ENCODE data around the gene ZNF593OS.

ZNF593OS gene

GRCh38 chr1:26182383-26182696 lies 10.7 kb upstream of the ZNF593OS start:
- no peak for DNase-seq

- DNase-seq, result no peak
Observed at GRCh38 chr1:26181586-26182382, 10.2 kb upstream of the ZNF593OS start.

- no peak for DNase-seq
Observed at GRCh38 chr1:26180010-26180506, 8.4 kb upstream of the ZNF593OS start.

DNA sequence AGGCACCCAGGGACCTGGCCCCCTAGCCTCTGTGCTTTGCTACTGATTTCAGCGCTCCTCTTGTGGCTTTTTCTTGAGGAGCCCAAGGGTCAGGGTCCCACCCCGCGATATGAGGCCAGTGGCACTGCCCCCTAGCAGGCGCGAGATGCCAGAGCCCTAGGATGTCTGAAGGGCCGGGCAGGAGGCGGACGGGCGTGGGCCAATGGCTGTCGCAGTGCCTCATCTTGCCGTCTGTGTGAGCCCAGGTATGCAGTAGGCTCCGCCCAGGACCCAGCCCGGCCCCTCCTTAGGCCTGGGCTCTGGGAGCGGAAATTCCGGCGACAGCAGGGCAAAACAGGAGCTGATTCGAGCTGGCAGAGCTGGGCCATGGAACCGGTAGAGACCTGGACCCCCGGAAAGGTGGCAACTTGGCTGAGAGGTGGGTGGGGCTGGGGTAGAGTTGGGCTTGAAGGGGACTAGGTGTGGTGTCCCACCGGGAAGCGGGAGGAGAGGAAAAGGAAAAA lies 5.6 kb upstream of the ZNF593OS start, which contains the start of gene CNKSR1:
CNKSR1 (plus strand) TSS at position 310 of the 503 bp plus-strand sequence; CDS start at position 367, 57 bp downstream.
- DNase-seq, result no peak

DNA sequence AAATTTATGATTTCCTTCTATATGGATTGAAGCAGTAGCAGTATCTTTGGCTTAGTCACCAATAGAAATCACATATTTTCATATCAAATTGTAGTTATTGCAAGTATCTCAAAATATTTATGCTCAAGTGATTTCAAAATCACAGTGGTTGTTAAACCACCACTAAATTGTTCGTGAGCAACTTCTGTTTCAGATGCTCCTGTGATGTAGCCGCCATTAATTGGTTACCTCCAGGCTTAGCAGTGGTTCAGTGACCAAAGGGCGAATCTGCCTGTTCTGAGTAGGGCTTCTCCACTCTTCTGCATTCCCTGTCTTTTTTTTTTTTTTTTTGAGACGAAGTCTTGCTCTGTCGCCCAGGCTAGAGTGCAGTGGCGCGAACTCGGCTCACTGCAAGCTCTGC lies 3.7 kb upstream of the ZNF593OS start:
- no peak for DNase-seq

DNA sequence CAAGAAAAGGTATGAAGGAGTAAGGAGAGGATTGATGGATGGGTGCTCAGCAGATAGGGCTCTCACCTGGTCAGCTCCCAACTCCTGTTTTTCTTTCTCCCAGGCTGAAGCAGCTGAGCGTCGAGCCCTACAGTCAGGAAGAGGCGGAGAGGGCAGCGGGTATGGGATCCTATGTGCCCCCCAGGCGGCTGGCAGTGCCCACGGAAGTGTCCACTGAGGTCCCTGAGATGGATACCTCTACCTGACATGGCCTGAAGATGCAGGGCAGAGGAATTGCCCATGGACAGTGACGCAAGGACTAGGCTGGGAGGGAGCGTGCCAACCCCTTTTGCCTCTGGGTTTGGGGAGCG lies 1.2 kb downstream of the ZNF593OS start:
- no peak for DNase-seq

DNA sequence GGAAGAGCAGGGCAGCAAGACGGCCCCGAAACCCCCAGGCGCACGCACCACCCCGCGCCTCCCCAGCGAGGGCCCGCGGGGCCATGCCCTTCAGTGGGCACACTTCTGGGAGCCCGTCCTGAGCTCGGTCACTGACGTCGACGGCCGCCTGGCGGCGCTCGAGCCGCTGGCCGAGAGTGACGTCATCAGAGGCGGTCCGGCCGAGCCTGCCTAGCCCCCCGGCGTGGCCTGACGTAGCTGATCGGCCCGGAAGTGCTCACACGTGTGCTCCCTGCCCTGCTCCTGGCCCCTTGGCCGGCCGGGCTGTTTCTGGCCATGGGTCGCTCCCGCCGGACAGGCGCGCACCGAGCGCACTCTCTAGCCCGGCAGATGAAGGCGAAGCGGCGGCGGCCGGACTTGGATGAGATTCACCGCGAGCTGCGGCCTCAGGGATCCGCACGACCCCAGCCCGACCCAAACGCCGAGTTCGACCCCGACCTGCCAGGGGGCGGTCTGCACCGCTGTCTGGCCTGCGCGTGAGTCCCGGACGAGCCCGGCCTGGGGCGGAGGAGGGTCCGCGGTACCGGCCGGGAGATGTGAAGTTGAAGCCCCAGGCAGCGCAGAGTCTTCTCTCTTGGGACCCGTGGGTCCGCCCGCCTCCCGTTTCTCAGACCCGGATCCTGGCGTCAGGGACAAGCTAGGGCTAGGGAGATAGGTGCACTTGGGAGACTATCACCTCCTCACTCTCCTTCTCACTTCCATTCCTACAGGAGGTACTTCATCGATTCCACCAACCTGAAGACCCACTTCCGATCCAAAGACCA lies 1.8 kb downstream of the ZNF593OS start, which contains the start of gene ZNF593:
ZNF593 (plus strand) TSS at position 240 of the 803 bp plus-strand sequence; CDS start at position 316, 76 bp downstream.
- peak; percentile 95 to 98 (median 96) for DNase-seq

GRCh38 chr1:26169198-26169554 lies 2.5 kb downstream of the ZNF593OS start:
- no peak for DNase-seq

DNA sequence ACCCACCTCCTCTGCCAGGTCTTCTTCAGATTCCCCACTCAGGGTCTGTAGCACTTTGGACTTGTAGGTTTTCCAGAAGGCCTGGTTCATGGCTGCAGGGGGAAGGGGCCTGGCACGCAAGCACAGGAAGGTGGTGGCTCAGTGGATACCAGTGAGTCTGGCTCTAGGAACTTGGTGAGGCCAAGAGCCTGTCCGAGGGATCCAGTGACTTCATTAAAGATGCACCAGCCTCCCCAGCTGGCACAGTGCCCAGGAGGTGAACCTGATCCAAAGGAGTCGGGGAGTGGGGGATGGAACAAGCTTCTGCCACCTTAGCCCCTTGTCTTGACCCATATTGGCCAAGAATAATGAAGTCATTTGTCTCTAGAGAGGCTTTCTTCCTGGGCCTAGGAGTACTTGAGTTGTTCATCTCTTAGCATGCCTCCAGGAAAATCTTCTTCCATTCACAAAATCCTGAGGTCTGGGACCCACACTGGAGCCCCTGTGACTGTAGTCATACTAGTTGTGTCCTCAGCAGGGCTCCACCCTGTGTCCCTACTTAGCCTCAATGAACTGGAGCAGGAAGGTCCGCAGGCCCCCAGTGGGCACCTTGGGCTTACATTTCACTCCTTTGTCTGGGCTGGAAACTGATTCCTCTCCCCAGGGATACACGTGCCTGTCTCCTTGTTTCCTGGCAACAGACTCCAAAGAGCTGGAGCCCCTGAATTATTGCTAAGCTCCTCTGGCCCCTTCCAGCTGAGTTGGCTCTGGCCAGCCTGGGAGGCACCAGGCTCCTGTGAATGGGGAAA lies 3.0 kb downstream of the ZNF593OS start, which contains the start of gene C1orf232:
C1orf232 (minus strand) TSS at position 554 of the 788 bp plus-strand sequence; CDS start at position 90, 464 bp downstream.
- no peak for DNase-seq

GRCh38 chr1:26166719-26167281 lies 4.8 kb downstream of the ZNF593OS start:
- no peak for DNase-seq

GRCh38 chr1:26164861-26165842 lies 6.5 kb downstream of the ZNF593OS start:
- DNase-seq, result peak in 2 of 4 experiments; percentile 19 to 32

GRCh38 chr1:26164036-26164860 lies 7.4 kb downstream of the ZNF593OS start:
- peak; percentile 46 to 79 (median 62) for DNase-seq

GRCh38 chr1:26163684-26164035 lies 8.0 kb downstream of the ZNF593OS start:
- DNase-seq, result no peak

- no peak for DNase-seq
Observed at GRCh38 chr1:26162220-26162709, 9.4 kb downstream of the ZNF593OS start.

DNA sequence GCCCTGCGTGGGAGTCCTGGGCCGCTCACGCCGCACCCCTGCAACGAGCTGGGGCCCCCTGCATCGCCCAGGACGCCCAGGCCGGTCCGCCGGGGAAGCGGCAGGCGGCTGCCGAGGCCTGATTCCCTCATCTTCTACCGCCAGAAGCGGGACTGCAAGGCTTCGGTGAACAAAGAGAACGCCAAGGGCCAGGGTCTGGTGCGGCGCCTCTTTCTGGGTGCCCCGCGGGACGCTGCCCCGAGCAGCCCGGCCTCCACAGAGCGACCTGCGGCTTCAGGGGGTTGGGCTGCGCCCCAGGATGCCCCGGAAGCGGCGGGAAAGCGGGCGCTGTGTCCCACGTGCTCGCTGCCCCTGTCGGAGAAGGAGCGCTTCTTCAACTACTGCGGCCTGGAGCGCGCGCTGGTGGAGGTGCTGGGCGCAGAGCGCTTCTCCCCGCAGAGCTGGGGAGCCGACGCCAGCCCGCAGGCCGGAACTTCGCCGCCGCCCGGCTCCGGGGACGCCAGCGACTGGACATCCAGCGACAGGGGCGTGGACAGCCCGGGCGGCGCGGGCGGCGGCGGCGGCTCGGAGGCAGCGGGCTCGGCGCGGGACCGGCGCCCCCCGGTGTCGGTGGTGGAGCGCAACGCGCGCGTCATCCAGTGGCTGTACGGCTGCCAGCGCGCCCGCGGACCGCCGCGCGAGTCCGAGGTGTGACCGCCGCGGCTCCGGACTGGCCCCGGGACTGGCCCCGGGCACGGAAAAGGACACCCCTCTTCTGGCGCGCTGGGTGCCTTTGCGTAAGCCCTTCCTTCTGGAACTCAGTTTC lies 10.0 kb downstream of the ZNF593OS start:
- peak; percentile 50 to 84 (median 64) for DNase-seq

DNA sequence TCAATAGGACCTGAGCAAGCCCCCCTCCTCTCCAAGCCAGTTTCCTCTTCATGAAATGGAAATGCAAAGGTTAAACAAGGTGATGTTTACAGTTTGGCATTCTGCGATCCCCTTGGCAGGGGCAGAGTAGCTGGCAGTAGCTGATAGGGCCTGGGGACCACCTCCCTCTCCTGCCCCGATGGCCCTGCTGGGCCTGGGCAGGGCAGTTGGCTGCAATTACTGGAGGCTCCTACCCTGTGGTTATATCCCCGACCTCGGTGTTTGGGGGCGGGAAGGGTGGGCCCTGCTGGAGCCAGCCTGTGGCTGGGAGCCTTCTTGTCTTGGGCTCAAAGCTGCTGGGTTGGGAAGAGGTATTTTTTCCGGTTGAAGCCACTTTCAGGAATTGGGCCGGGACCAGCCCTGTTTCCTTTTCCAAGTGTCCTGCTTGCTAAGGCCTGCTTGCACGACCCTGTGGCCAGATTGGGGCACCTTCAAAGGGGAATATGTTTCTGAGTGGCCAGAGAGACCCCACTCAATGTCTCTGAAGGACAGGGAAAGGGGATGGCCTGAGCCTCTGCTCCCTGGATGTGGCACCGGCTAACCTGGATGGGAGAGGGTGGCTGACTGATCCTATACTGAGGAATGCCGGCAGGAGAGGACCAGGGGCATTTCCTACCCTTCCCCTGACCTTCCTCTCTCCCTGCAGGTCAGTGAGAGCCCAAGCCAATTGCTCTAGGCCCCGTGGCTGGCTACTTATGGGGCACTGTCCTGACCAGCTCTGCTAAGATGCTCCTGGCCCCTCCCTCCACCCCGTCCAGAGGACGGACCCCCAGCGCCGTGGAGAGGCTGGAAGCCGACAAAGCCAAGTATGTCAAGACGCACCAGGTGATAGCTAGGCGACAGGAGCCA lies 10.9 kb downstream of the ZNF593OS start:
- DNase-seq, result no peak

DNA sequence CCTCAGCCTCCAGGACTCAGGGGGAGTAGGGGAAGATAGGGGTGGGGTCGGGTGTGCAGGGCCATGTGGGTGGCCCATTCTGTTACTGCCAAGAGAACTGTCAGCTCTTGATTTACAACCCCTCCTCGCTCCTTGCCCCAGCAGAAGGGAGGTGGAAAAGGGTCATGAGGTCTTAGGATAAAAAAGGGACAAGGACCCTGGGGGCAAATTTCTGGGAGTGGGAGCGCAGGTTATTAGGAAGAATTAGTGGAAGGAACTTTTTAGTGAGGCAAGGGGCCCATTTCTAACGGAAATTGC lies 11.9 kb downstream of the ZNF593OS start:
- DNase-seq, result no peak

All from suppressor macrophage (primary cell).